GM12874 (cell line): Measurements from ENCODE around the gene CPXM1.

ENCODE experiments used
- TF ChIP-seq, protein P1 (sequence below): IDR thresholded peaks from 2 replicates; pipeline ENCODE4 v1.5.1; 2011; ENCODE audit warnings: low read depth, mild to moderate bottlenecking, control low read depth, low read length, moderate library complexity; ENCODE audit not compliant: insufficient read depth

CPXM1 gene

DNA sequence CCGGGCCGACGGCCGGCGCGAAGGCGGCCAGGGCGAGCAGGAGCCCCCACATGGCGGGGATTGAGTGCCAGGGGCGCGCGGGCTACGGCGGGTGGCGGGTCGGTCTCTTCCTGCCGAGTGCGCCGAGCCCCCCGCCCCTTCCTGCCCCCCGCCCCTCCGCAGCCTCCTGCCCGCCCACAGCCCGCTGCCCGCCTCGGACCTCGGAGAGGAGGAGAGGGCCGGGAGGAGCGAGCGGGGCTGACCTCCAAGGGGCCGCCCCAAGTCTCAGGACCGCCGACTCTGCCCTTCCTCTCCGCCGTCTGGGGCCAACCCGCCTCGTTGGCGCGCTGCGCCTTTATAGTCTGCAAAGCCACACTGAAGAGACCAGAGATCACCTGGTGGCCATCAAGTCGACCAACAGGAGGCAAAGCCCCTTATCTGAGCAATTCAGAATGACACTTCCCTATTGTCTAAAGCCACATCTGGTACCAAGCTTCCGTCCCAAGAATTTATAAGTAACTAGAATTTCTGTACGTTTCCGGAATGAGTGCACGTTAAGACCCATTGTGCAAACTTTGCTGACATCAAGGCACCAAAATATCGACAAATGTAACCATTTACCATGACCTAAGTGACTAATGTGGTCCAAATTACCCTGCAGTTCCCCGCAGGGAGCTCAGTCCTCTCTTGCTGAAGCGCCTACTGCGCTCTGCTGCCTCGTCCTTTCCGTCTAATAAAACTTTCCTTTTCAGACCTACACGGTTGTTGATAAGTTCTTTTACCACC lies at the start of gene CPXM1:
Gene CPXM1, minus strand, starts transcription at position 107 of the 765 bp plus-strand sequence. Its CDS starts 55 bp downstream, at position 52.
- TF ChIP-seq, protein P1, sequence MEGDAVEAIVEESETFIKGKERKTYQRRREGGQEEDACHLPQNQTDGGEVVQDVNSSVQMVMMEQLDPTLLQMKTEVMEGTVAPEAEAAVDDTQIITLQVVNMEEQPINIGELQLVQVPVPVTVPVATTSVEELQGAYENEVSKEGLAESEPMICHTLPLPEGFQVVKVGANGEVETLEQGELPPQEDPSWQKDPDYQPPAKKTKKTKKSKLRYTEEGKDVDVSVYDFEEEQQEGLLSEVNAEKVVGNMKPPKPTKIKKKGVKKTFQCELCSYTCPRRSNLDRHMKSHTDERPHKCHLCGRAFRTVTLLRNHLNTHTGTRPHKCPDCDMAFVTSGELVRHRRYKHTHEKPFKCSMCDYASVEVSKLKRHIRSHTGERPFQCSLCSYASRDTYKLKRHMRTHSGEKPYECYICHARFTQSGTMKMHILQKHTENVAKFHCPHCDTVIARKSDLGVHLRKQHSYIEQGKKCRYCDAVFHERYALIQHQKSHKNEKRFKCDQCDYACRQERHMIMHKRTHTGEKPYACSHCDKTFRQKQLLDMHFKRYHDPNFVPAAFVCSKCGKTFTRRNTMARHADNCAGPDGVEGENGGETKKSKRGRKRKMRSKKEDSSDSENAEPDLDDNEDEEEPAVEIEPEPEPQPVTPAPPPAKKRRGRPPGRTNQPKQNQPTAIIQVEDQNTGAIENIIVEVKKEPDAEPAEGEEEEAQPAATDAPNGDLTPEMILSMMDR: no peak

- TF ChIP-seq, protein P1: no peak
Measured at GRCh38 chr20:2849529-2849928, 49.1 kb upstream of the CPXM1 start.

GRCh38 chr20:2847802-2848201 lies 47.4 kb upstream of the CPXM1 start:
- TF ChIP-seq, protein P1: no peak

- TF ChIP-seq, protein P1: no peak
Measured at GRCh38 chr20:2846698-2847097, 46.3 kb upstream of the CPXM1 start.

GRCh38 chr20:2845607-2846006 lies 45.2 kb upstream of the CPXM1 start:
- TF ChIP-seq, protein P1: no peak

DNA sequence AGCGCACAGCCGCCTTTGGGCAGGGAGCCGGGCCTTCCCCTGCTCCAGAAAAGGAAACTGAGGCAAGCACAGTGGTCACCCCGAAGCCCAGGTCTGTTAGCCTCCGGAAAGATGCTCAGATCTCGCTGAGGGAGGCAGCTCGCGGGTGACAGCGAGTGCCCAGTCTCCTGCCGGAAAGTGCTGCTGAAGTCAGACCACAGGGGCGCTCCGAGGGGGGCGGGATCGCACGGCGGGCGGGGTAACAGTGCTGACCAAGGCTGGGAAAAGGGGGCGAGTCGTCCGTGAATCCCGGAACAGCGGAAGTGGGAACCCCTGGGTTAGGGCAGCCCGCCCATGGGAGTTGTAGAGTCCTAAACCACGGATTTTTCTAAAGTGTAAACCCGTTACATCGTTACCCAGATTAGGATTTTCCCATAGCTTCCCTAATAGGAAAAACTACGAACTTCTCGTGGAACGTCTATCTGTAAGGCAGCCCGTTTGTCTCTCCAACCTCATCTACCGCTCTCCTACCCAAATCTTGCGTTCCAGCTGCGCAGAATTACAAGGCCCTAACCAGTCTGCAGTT lies 40.6 kb upstream of the CPXM1 start:
- TF ChIP-seq, protein P1: no peak

GRCh38 chr20:2840138-2840966 lies 39.9 kb upstream of the CPXM1 start, which contains the start of the genes PCED1A and VPS16:
Gene PCED1A (minus strand): TSS chr20:2840655. CDS start chr20:2839912, 743 bp downstream.
Gene VPS16 (plus strand): TSS chr20:2840745. CDS start chr20:2840775, 30 bp downstream.
- TF ChIP-seq, protein P1: no peak
